ENCODE measurements around the gene CHID1.

DNA sequence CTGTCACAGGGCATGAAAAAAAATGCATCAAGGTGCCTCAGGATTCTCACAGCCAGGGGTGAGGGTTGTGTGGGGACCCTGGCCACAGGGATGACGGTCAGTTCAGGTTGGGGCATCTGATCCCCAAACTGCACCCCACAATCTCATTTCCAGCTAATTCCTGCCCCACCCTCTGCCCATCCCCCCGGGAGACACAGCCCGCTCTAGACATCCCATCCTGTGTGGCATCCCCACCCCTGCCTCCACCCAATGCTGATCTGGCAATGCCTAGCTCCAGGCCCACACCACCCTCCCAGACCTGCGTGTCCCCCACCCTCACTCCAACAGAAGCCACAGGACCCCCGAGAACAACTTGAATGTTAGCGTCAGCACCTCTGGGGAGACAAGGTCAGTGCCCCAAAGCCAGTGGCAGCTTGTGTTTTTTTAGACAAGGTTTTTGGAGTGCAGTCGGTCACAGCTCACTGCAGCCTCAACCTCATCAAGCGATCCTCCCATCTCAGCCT, 42.7 kb downstream of the CHID1 start:
- TF ChIP-seq, protein P1, sequence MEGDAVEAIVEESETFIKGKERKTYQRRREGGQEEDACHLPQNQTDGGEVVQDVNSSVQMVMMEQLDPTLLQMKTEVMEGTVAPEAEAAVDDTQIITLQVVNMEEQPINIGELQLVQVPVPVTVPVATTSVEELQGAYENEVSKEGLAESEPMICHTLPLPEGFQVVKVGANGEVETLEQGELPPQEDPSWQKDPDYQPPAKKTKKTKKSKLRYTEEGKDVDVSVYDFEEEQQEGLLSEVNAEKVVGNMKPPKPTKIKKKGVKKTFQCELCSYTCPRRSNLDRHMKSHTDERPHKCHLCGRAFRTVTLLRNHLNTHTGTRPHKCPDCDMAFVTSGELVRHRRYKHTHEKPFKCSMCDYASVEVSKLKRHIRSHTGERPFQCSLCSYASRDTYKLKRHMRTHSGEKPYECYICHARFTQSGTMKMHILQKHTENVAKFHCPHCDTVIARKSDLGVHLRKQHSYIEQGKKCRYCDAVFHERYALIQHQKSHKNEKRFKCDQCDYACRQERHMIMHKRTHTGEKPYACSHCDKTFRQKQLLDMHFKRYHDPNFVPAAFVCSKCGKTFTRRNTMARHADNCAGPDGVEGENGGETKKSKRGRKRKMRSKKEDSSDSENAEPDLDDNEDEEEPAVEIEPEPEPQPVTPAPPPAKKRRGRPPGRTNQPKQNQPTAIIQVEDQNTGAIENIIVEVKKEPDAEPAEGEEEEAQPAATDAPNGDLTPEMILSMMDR (conservative IDR thresholded peaks at IDR 0.05; ENCODE audit: low read length): no peak
- no peak for TF ChIP-seq EZH2phosphoT487 (IDR thresholded peaks at IDR 0.05; ENCODE audit: borderline replicate concordance, low read depth, low read length)

Data from OCI-LY7 (cell line).